ENCODE data around the gene DDO. TPM values are rescaled to one million over a fixed set of nuclear protein-coding genes. Genes with fewer than 3 reads are reported as not detected.
"Not testable (repeated sequence)": the region's sequence is repeated elsewhere in the genome, so short reads cannot be mapped to it uniquely, and the experiment has no call there.

The DDO gene
- not detected for total RNA-seq
- polyA plus RNA-seq, result not detected
- 0 reads per million in 6 experiments for total RNA-seq

- Mint-ChIP-seq H3K27me3 (peaks cover 5 to 10% (median 7%) of the 10 kb centered on the region in 5 donors), H3K4me1 (peaks cover 1 to 11% (median 7%) of the 10 kb centered on the region in 4 donors), H3K27ac (peak within 1 kb of the TSS in 2 of 10 donors; percentile 12 to 25), H3K36me3 (no peaks in the 10 kb centered on the region), H3K9me3 (no peaks in the 10 kb centered on the region), H3K4me3 (peak within 1 kb of the TSS in 4 of 10 donors; percentile 12 to 45 (median 30))
- ATAC-seq (no peak), DNase-seq (no peak)
- POLR2A ChIA-PET, result no interaction called here
These were observed at the start of gene DDO for GRCh38 chr6:110415086-110415916. DDO (minus strand) TSS chr6:110415575; CDS start chr6:110413462, 2,113 bp downstream.

DNA sequence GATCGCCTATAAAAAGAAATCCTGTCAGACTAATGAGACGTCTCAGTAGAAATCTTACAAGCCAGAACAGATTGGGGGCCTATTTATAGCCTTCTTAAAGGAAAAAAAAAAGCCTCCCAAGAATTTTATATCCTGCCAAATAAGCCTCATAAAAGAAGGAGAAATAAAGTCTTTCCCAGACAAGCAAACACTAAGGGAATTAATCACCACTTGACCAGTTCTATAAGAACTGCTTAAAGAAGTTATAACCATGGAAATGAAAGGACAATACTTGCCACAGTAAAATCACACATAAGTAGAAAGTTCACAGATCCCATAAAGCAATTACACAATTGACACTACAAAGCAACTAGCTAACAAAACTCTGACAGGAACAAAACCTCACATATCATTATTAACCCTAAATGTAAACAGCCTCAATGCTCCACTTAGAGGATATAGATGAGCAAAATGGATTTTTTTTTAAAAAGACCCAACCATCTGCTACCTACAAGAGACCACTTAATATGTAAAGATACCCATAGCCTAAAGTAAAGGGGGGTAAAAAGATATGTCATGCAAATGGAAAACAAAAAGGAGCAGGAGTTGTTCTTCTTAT is 47.6 kb upstream of the DDO start:
- Mint-ChIP-seq H3K36me3 (peaks cover 0 to 21% (median 16%) of the 10 kb centered on the region in 3 donors), H3K9me3 (peaks cover 12 to 63% (median 32%) of the 10 kb centered on the region in 9 donors), H3K27me3 (peaks cover 2 to 16% (median 6%) of the 10 kb centered on the region in 5 donors), H3K4me1 (no peaks in the 10 kb centered on the region), H3K27ac (no peak overlapping the region), H3K4me3 (no peak overlapping the region)
- DNase-seq (no peak), ATAC-seq (no peak)
- POLR2A ChIA-PET, result no interaction called here

DNA sequence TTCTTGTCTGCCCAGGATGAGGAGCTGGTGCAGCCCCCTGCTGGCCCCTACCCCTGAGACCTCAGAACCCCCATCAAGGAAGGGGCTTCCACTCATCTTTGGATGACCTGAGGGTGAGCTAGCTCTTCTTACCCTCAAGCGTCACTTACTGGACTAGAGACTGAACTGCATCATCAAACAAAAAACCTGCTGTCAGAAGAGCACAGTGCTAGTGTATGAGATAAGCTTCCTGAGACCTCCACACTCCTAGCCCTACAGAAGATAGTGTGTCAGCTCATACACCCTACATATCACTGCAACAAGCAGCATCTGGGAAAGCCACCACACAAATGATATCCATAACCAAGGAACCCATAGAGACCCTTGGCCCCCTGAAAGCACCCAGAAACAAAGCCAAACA is 46.0 kb upstream of the DDO start:
- Mint-ChIP-seq H3K27ac (no peak overlapping the region), H3K4me1 (no peaks in the 10 kb centered on the region), H3K4me3 (no peak overlapping the region), H3K36me3 (peaks cover 0 to 21% (median 16%) of the 10 kb centered on the region in 3 donors), H3K9me3 (peaks cover 12 to 65% (median 32%) of the 10 kb centered on the region in 9 donors), H3K27me3 (peaks cover 1 to 18% (median 4%) of the 10 kb centered on the region in 5 donors)
- ATAC-seq (no peak), DNase-seq (no peak)
- POLR2A ChIA-PET, result no interaction called here

DNA sequence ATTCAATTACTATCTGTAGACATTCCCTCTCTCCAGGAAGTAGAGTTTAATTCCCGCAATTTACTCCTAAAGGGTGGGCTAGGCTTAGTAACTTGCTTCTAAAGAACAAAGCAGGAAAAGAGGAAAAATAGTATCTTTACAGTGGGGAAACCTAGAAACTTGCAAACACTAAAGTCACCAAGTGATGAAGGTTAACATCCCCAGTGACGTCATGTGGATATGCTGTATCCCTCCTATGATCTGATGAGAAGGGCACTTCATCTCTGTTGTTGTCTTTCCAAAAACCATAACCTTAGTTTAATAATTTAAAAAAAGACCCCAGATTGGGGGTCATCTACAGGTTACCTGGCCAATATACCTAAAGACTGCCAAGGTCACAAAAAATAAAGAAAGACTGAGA is 43.8 kb upstream of the DDO start:
- H3K9me3 Mint-ChIP-seq, result peaks cover 8 to 52% (median 31%) of the 10 kb centered on the region in 9 donors
- no peak overlapping the region for H3K27ac Mint-ChIP-seq
- peaks cover 2 to 13% (median 4%) of the 10 kb centered on the region in 5 donors for H3K27me3 Mint-ChIP-seq
- DNase-seq, result no peak
- POLR2A ChIA-PET, result no interaction called here
- no peak overlapping the region for H3K4me3 Mint-ChIP-seq
- H3K4me1 Mint-ChIP-seq, result no peaks in the 10 kb centered on the region
- H3K36me3 Mint-ChIP-seq, result peaks cover 0 to 21% (median 16%) of the 10 kb centered on the region in 3 donors
- no peak for ATAC-seq

GRCh38 chr6:110458476-110458875 is 43.1 kb upstream of the DDO start:
- ATAC-seq (no peak), DNase-seq (no peak)
- no peak overlapping the region for H3K4me3 Mint-ChIP-seq
- H3K27ac Mint-ChIP-seq, result no peak overlapping the region
- peaks cover 0 to 15% (median 9%) of the 10 kb centered on the region in 3 donors for H3K36me3 Mint-ChIP-seq
- peaks cover 1 to 46% (median 24%) of the 10 kb centered on the region in 9 donors for H3K9me3 Mint-ChIP-seq
- no peaks in the 10 kb centered on the region for H3K4me1 Mint-ChIP-seq
- POLR2A ChIA-PET, result no interaction called here
- peaks cover 2 to 13% (median 3%) of the 10 kb centered on the region in 5 donors for H3K27me3 Mint-ChIP-seq

- H3K4me3 Mint-ChIP-seq, ATAC-seq, H3K4me1 Mint-ChIP-seq, DNase-seq, H3K27ac Mint-ChIP-seq, POLR2A ChIA-PET: not testable (repeated sequence)
- H3K9me3 Mint-ChIP-seq, result peaks cover 0 to 38% (median 16%) of the 10 kb centered on the region in 9 donors
- peaks cover 2 to 13% (median 5%) of the 10 kb centered on the region in 5 donors for H3K27me3 Mint-ChIP-seq
- peaks cover 0 to 10% (median 5%) of the 10 kb centered on the region in 3 donors for H3K36me3 Mint-ChIP-seq
These were observed 42.3 kb upstream of the DDO start for GRCh38 chr6:110457567-110458175.

GRCh38 chr6:110456694-110457093 is 41.3 kb upstream of the DDO start:
- POLR2A ChIA-PET, result no interaction called here
- Mint-ChIP-seq H3K27ac (no peak overlapping the region), H3K9me3 (peaks cover 0 to 28% (median 7%) of the 10 kb centered on the region in 9 donors), H3K4me1 (no peaks in the 10 kb centered on the region), H3K27me3 (peaks cover 4 to 15% (median 7%) of the 10 kb centered on the region in 5 donors), H3K36me3 (peaks cover 0 to 4% (median 0%) of the 10 kb centered on the region in 3 donors), H3K4me3 (no peak overlapping the region)
- DNase-seq (no peak), ATAC-seq (no peak)

DNA sequence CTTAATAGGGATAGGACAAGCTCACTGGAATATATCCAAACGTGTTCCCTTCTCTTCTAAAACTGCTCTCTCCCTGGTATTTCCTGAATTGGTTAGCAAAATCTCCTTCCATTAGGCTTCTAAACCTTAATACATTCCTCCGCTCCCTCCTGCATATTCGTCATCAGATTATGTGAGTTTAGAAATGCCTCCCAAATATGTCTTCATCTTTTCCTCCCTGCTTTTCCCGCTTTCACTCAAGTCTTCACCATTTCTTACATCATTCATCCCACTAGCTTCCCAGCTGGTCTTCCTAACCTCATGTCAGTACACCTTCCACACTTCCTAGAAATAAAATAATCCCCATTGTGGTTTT is 34.1 kb upstream of the DDO start:
- ATAC-seq, result no peak
- no peak overlapping the region for H3K27ac Mint-ChIP-seq

GRCh38 chr6:110448846-110449540 is 33.6 kb upstream of the DDO start:
- H3K27ac Mint-ChIP-seq, result no peak overlapping the region
- H3K27me3 Mint-ChIP-seq, result peaks cover 0 to 8% (median 5%) of the 10 kb centered on the region in 5 donors
- H3K4me3 Mint-ChIP-seq, result no peak overlapping the region
- ATAC-seq (no peak), DNase-seq (no peak)
- no peaks in the 10 kb centered on the region for H3K4me1 Mint-ChIP-seq
- POLR2A ChIA-PET, result no interaction called here
- H3K36me3 Mint-ChIP-seq, result no peaks in the 10 kb centered on the region
- no peaks in the 10 kb centered on the region for H3K9me3 Mint-ChIP-seq

More for the DNA sequence above, 34.1 kb upstream of the DDO start:
- POLR2A ChIA-PET, result no interaction called here
- Mint-ChIP-seq H3K4me1 (no peaks in the 10 kb centered on the region), H3K36me3 (no peaks in the 10 kb centered on the region), H3K9me3 (no peaks in the 10 kb centered on the region), H3K27me3 (peaks cover 0 to 8% (median 5%) of the 10 kb centered on the region in 5 donors), H3K4me3 (no peak overlapping the region)
- no peak for DNase-seq

DNA sequence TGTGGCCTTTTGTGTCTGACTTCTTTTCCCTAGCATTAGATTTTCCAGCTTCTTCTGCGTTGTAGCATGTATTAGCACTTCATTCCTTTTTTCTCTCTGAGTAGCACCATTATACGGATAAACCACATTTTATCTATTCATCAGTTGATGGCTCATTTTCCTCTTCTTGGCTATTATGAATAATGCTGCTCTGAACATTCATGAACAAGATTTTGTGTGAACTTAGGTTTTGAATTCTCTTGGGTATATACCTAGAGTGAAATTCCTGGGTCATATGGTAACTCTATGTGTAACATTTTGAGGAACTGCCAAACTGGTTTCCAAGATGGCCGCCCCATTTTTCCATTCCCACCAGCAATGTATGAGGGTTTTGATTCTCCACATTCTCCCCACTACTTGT is 32.4 kb upstream of the DDO start:
- POLR2A ChIA-PET, result no interaction called here

DNA sequence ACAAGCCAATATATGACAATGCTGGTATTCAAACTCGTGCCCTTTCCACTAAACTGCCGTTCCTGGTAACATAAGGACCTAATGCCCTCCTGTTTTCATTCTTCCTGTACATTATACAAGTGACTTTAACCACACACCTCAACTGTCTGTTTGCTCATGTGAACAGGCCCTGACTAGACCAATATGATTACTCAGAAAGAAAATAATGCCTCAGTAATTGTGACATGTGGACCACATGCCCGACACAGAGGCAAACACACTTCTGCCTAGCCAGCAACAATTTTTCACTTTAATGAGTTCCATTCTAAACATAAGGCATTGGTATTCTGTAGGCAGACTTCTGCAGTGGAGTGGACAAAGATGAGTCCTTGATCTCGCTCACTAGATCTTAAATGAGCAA is 31.0 kb upstream of the DDO start:
- no peaks in the 10 kb centered on the region for H3K9me3 Mint-ChIP-seq
- ATAC-seq, result no peak

More for the DNA sequence above, 32.4 kb upstream of the DDO start:
- Mint-ChIP-seq H3K36me3 (no peaks in the 10 kb centered on the region), H3K4me3 (no peak overlapping the region), H3K27ac (no peak overlapping the region), H3K9me3 (no peaks in the 10 kb centered on the region), H3K4me1 (no peaks in the 10 kb centered on the region), H3K27me3 (peaks cover 0 to 8% (median 4%) of the 10 kb centered on the region in 5 donors)
- no peak for DNase-seq
- ATAC-seq, result no peak

GRCh38 chr6:110440026-110440425 is 24.7 kb upstream of the DDO start:
- Mint-ChIP-seq H3K9me3 (peaks cover 0 to 3% (median 0%) of the 10 kb centered on the region in 9 donors), H3K27me3 (peaks cover 3 to 16% (median 5%) of the 10 kb centered on the region in 5 donors)
- POLR2A ChIA-PET, result no interaction called here

More for the DNA sequence above, 31.0 kb upstream of the DDO start:
- Mint-ChIP-seq H3K27ac (no peak overlapping the region), H3K4me1 (no peaks in the 10 kb centered on the region), H3K36me3 (no peaks in the 10 kb centered on the region), H3K4me3 (no peak overlapping the region), H3K27me3 (peaks cover 0 to 5% (median 0%) of the 10 kb centered on the region in 5 donors)
- DNase-seq, result no peak
- POLR2A ChIA-PET, result no interaction called here

More at GRCh38 chr6:110440026-110440425, 24.7 kb upstream of the DDO start:
- no peak overlapping the region for H3K4me3 Mint-ChIP-seq
- no peak for ATAC-seq
- H3K36me3 Mint-ChIP-seq, result peaks cover 0 to 5% (median 0%) of the 10 kb centered on the region in 3 donors
- peaks cover 0 to 2% (median 0%) of the 10 kb centered on the region in 4 donors for H3K4me1 Mint-ChIP-seq
- DNase-seq, result no peak
- no peak overlapping the region for H3K27ac Mint-ChIP-seq

All from naive thymus-derived CD8-positive, alpha-beta T cell (primary cell).